HG02981 (cell line): ENCODE data around the gene RAB40B.

Source experiments
- ATAC-seq: cut with Tn5 transposase; IDR thresholded peaks from one replicate; pipeline ENCODE4 v1.9.1; 2021; ENCODE audit warnings: mild to moderate bottlenecking, moderate library complexity; ENCODE audit not compliant: unreplicated experiment

RAB40B gene

GRCh38 chr17:82619641-82620040, 78.9 kb downstream of the RAB40B start:
- ATAC-seq, result no peak

GRCh38 chr17:82619211-82619610, 79.3 kb downstream of the RAB40B start:
- no peak for ATAC-seq

- no peak for ATAC-seq
Measured at GRCh38 chr17:82616021-82616711, 82.3 kb downstream of the RAB40B start.

GRCh38 chr17:82615084-82616020, 83.1 kb downstream of the RAB40B start:
- no peak for ATAC-seq

GRCh38 chr17:82614095-82614631, 84.3 kb downstream of the RAB40B start:
- ATAC-seq, result no peak

- ATAC-seq, result no peak
Measured at GRCh38 chr17:82613283-82614094, 85.0 kb downstream of the RAB40B start.

- no peak for ATAC-seq
Measured at GRCh38 chr17:82611140-82612058, 87.1 kb downstream of the RAB40B start.

GRCh38 chr17:82609655-82610054, 88.8 kb downstream of the RAB40B start:
- ATAC-seq, result no peak

- ATAC-seq, result no peak
Measured at GRCh38 chr17:82608816-82609215, 89.7 kb downstream of the RAB40B start.

GRCh38 chr17:82605939-82606600, 92.4 kb downstream of the RAB40B start:
- no peak for ATAC-seq
